ENCODE data around the gene SLC10A2. TPM values are rescaled to one million over a fixed set of nuclear protein-coding genes. Genes with fewer than 3 reads are reported as not detected.

Gene SLC10A2
- total and polyA plus RNA-seq, 2 of the 4 experiments (the other 2 are of a cell fraction), result not detected

DNA sequence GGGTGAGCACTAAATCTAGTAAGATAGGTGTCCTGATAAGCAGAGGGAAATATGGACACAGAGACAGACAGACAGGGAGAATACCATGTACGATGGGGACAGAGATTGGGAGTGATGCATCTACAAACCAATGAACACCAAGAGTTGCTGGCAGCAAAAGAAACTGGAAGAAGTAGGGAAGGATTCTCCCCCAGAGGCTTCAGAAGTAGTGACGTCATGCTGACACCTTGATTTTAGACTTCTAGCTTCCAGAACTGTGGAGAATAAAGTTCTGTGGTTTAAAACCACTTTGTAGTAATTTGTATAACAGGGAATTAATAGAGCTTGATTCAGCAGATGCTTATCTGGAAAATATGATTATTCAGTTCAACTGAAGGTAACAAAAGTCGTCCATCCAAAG is 66.1 kb downstream of the SLC10A2 start:
- Histone ChIP-seq H3K4ac (ENCODE audit: low read depth, low read length) (no peak overlapping the region), H3K4me3 (ENCODE audit: insufficient read depth, low read depth, low read length) (no peak overlapping the region), H3K79me1 (ENCODE audit: low read depth in 1 of 2, low read length in 2 of 2) (no peaks in the 10 kb centered on the region), H4K5ac (ENCODE audit: low read depth, low read length) (no peak overlapping the region), H2AFZ (replicated peaks; ENCODE audit: low read length, poor library complexity) (no peak overlapping the region), H3K18ac (ENCODE audit: low read depth, low read length) (no peak overlapping the region), H3K9me1 (ENCODE audit: insufficient read depth, low read length) (no peaks in the 10 kb centered on the region), H4K20me1 (ENCODE audit: insufficient read depth, low read length) (no peaks in the 10 kb centered on the region), H2BK20ac (ENCODE audit: low read depth, low read length) (no peak overlapping the region), H3K56ac (ENCODE audit: extremely low read depth, insufficient read depth, low read length) (no peak overlapping the region), H2AK9ac (replicated peaks; ENCODE audit: low read depth, low read length, poor library complexity) (no peak overlapping the region), H4K91ac (ENCODE audit: insufficient read depth, low read depth, low read length) (no peak overlapping the region), H2AK5ac (ENCODE audit: low read depth, low read length) (no peak overlapping the region), H4K8ac (ENCODE audit: low read depth in 2 of 2, low read length in 2 of 2) (no peak overlapping the region), H2BK15ac (ENCODE audit: low read depth, low read length) (no peak overlapping the region), H3K27ac (ENCODE audit: insufficient read depth, low read length) (no peak overlapping the region), H3K9ac (ENCODE audit: low read depth, low read length) (no peak overlapping the region), H2BK5ac (ENCODE audit: low read depth, low read length, poor library complexity, severe bottlenecking) (no peak overlapping the region), H3K14ac (replicated peaks; ENCODE audit: low read depth, low read length) (no peak overlapping the region), H3K4me2 (ENCODE audit: low read depth, low read length) (no peak overlapping the region), H3K23ac (ENCODE audit: low read depth, low read length) (no peak overlapping the region), H3K9me3 (ENCODE audit: control insufficient read depth, insufficient read depth, low read length) (peaks cover 10% of the 10 kb centered on the region), H3K27me3 (ENCODE audit: control insufficient read depth, insufficient read depth, low read length) (no peaks in the 10 kb centered on the region), H3K4me1 (ENCODE audit: control insufficient read depth, insufficient read depth, low read length) (no peaks in the 10 kb centered on the region), H3K36me3 (ENCODE audit: control insufficient read depth, insufficient read depth, low read length) (no peaks in the 10 kb centered on the region), H2BK120ac (ENCODE audit: low read depth, low read length) (no peak overlapping the region)
- TF ChIP-seq ELK1 (IDR thresholded peaks at IDR 0.05; ENCODE audit: borderline replicate concordance, low read depth, low read length) (no peak), BHLHE40 (IDR thresholded peaks at IDR 0.05; ENCODE audit: low read depth, low read length) (no peak), CHD1 (IDR thresholded peaks at IDR 0.05; ENCODE audit: low read depth, low read length) (no peak), RCOR1 (IDR thresholded peaks at IDR 0.05; ENCODE audit: insufficient replicate concordance, low read length) (no peak), MAFK (IDR thresholded peaks at IDR 0.05; ENCODE audit: low read depth, low read length) (no peak), NFE2L2 (IDR thresholded peaks at IDR 0.05; ENCODE audit: low read depth, low read length) (no peak), RFX5 (IDR thresholded peaks at IDR 0.05; ENCODE audit: low read depth, low read length) (no peak), SMC3 (IDR thresholded peaks at IDR 0.05; ENCODE audit: low read depth, low read length) (no peak), MXI1 (IDR thresholded peaks at IDR 0.05; ENCODE audit: borderline replicate concordance, low read depth, low read length) (no peak), MAZ (IDR thresholded peaks at IDR 0.05; ENCODE audit: borderline replicate concordance, low read depth, low read length) (no peak), RAD21 (IDR thresholded peaks at IDR 0.05; ENCODE audit: low read length) (no peak), FOS (IDR thresholded peaks at IDR 0.05; ENCODE audit: low read depth, low read length) (no peak), POLR2A (IDR thresholded peaks at IDR 0.05; ENCODE audit: low read depth, low read length) (no peak), CEBPB (IDR thresholded peaks at IDR 0.05; ENCODE audit: low read depth, low read length) (no peak)
- TF ChIP-seq, protein P1, sequence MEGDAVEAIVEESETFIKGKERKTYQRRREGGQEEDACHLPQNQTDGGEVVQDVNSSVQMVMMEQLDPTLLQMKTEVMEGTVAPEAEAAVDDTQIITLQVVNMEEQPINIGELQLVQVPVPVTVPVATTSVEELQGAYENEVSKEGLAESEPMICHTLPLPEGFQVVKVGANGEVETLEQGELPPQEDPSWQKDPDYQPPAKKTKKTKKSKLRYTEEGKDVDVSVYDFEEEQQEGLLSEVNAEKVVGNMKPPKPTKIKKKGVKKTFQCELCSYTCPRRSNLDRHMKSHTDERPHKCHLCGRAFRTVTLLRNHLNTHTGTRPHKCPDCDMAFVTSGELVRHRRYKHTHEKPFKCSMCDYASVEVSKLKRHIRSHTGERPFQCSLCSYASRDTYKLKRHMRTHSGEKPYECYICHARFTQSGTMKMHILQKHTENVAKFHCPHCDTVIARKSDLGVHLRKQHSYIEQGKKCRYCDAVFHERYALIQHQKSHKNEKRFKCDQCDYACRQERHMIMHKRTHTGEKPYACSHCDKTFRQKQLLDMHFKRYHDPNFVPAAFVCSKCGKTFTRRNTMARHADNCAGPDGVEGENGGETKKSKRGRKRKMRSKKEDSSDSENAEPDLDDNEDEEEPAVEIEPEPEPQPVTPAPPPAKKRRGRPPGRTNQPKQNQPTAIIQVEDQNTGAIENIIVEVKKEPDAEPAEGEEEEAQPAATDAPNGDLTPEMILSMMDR (conservative IDR thresholded peaks at IDR 0.05; ENCODE audit: low read depth, low read length), result no peak
- TF ChIP-seq, protein P2, sequence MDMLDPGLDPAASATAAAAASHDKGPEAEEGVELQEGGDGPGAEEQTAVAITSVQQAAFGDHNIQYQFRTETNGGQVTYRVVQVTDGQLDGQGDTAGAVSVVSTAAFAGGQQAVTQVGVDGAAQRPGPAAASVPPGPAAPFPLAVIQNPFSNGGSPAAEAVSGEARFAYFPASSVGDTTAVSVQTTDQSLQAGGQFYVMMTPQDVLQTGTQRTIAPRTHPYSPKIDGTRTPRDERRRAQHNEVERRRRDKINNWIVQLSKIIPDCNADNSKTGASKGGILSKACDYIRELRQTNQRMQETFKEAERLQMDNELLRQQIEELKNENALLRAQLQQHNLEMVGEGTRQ (IDR thresholded peaks at IDR 0.05; ENCODE audit: low read depth, low read length), result no peak
- POLR2A ChIA-PET (ENCODE audit: unreplicated experiment), result no interaction called here
- ATAC-seq (ENCODE audit: low read depth) (no peak), DNase-seq (no peak)
- CTCF ChIA-PET, result interaction anchor here (0.9 kb wide), 1 partner anchor 41 kb away, joined by 4 read pairs; no protein-coding TSS in a partner anchor
- WGBS, 2 experiments (ENCODE audit: extremely low coverage in 2 of 2, insufficient read length in 1 of 2), result 40% methylated on average over 1 of the region's 3 CpGs; no CpG with 5 or more reads in 1 of the 2 experiments
- dilution Hi-C loops (cut with HindIII; ENCODE audit: low sequenced_read_pairs, unreplicated experiment) (no loop called here), intact Hi-C loops (cut with micrococcal nuclease) (no loop called here), in situ Hi-C loops (cut with MboI; ENCODE audit: low sequenced_read_pairs) (no loop called here)
- no TSS peak for BruUV-seq (replicated peaks)

Measured in IMR-90 (cell line).